Spinal cord (tissue), 10 donors: ENCODE data around the gene SOX5. TPM values are rescaled to one million over a fixed set of nuclear protein-coding genes. Genes with fewer than 3 reads are reported as not detected.

ENCODE experiments used
- DNase-seq, 6 donors: peaks; one replicate each; pipeline versions ENCODE4 v3.0.0 to v3.0.0-alpha.2; 2013 to 2015; ENCODE audit warnings: low spot score in 6 of 6, low read depth in 4 of 6
- H3K27ac ChIP-seq: one replicate; pipeline ENCODE4 v1.5.1; 2013; ENCODE audit warnings: low read depth, low read length, control low read depth
- H3K27me3 ChIP-seq: one replicate; pipeline ENCODE4 v1.6.1; 2013; ENCODE audit warnings: low read length; ENCODE audit not compliant: control insufficient read depth, insufficient read depth
- H3K36me3 ChIP-seq: one replicate; pipeline ENCODE4 v1.6.1; 2013; ENCODE audit warnings: low read length; ENCODE audit not compliant: control insufficient read depth, insufficient read depth
- H3K4me1 ChIP-seq: one replicate; pipeline ENCODE4 v1.6.1; 2013; ENCODE audit warnings: low read length; ENCODE audit not compliant: control insufficient read depth, insufficient read depth
- H3K4me3 ChIP-seq: one replicate; pipeline ENCODE4 v1.5.1; 2013; ENCODE audit warnings: low read depth, low read length, control low read depth
- H3K9me3 ChIP-seq: one replicate; pipeline ENCODE4 v1.6.1; 2013; ENCODE audit warnings: low read length; ENCODE audit not compliant: control insufficient read depth, insufficient read depth
- WGBS: methylation state at CpG from one replicate; pipeline ENCODE4 v1.1.5; 2013; ENCODE audit warnings: missing lambda C conversion rate; ENCODE audit not compliant: insufficient coverage; 5-methylcytosine and 5-hydroxymethylcytosine counted together
- polyA plus RNA-seq, 2 donors: library from polyadenylated mRNA; unstranded; fragments of 120-200 nt; gene quantifications; one replicate each; pipeline ENCODE4 v1.2.1, GENCODE V29; 2013; ENCODE audit not compliant: insufficient read length in 2 of 2
- total RNA-seq, 2 donors: library from RNA; depleted of rRNA in 1 of 2; stranded (reverse); fragments of 120-200 nt in 1 of 2; fragments of >200 nt in 1 of 2; gene quantifications; one replicate each; pipeline versions ENCODE4 v1.2.3 to v1.2.4, GENCODE V29; 2013 to 2014
- donor health status: healthy.

SOX5 gene
- total and polyA plus RNA-seq, 4 donors: 20.3 to 48.8 (median 41.8) TPM

GRCh38 chr12:23694920-23695319 is 254.6 kb downstream of the SOX5 start:
- Histone ChIP-seq H3K36me3 (no peaks in the 10 kb centered on the region), H3K4me1 (no peaks in the 10 kb centered on the region), H3K27me3 (no peaks in the 10 kb centered on the region), H3K27ac (no peak overlapping the region), H3K4me3 (no peak overlapping the region), H3K9me3 (no peaks in the 10 kb centered on the region)
- DNase-seq: no peak
- no CpG with 5 or more reads among the region's 2 CpGs for WGBS

GRCh38 chr12:23694307-23694706 is 255.2 kb downstream of the SOX5 start:
- Histone ChIP-seq H3K9me3 (no peaks in the 10 kb centered on the region), H3K27ac (no peak overlapping the region), H3K27me3 (no peaks in the 10 kb centered on the region), H3K36me3 (no peaks in the 10 kb centered on the region), H3K4me1 (no peaks in the 10 kb centered on the region), H3K4me3 (no peak overlapping the region)
- no peak for DNase-seq

GRCh38 chr12:23687947-23688346 is 261.5 kb downstream of the SOX5 start:
- no peaks in the 10 kb centered on the region for H3K4me1 ChIP-seq
- no peaks in the 10 kb centered on the region for H3K36me3 ChIP-seq
- no peaks in the 10 kb centered on the region for H3K9me3 ChIP-seq
- no peak overlapping the region for H3K4me3 ChIP-seq
- H3K27ac ChIP-seq: no peak overlapping the region
- no CpG with 5 or more reads among the region's 1 CpG for WGBS
- H3K27me3 ChIP-seq: no peaks in the 10 kb centered on the region
- DNase-seq: no peak

GRCh38 chr12:23686095-23686494 is 263.4 kb downstream of the SOX5 start:
- H3K27ac ChIP-seq: no peak overlapping the region
- H3K4me1 ChIP-seq: no peaks in the 10 kb centered on the region

GRCh38 chr12:23684121-23684520 is 265.3 kb downstream of the SOX5 start:
- no peak for DNase-seq
- no peaks in the 10 kb centered on the region for H3K36me3 ChIP-seq
- no peaks in the 10 kb centered on the region for H3K4me1 ChIP-seq
- H3K27me3 ChIP-seq: no peaks in the 10 kb centered on the region
- no peak overlapping the region for H3K4me3 ChIP-seq
- WGBS: no CpG with 5 or more reads among the region's 1 CpG
- H3K9me3 ChIP-seq: no peaks in the 10 kb centered on the region
- no peak overlapping the region for H3K27ac ChIP-seq

More at GRCh38 chr12:23686095-23686494, 263.4 kb downstream of the SOX5 start:
- no peaks in the 10 kb centered on the region for H3K9me3 ChIP-seq
- H3K36me3 ChIP-seq: no peaks in the 10 kb centered on the region
- no peak overlapping the region for H3K4me3 ChIP-seq
- H3K27me3 ChIP-seq: no peaks in the 10 kb centered on the region
- DNase-seq: peak in 1 of 6 donors; percentile 34

GRCh38 chr12:23681237-23681636 is 268.2 kb downstream of the SOX5 start:
- Histone ChIP-seq H3K9me3 (no peaks in the 10 kb centered on the region), H3K4me1 (no peaks in the 10 kb centered on the region), H3K27ac (no peak overlapping the region), H3K36me3 (no peaks in the 10 kb centered on the region), H3K4me3 (no peak overlapping the region), H3K27me3 (no peaks in the 10 kb centered on the region)
- no peak for DNase-seq

GRCh38 chr12:23674064-23674463 is 275.4 kb downstream of the SOX5 start:
- Histone ChIP-seq H3K27me3 (no peaks in the 10 kb centered on the region), H3K9me3 (no peaks in the 10 kb centered on the region), H3K4me3 (no peak overlapping the region), H3K4me1 (no peaks in the 10 kb centered on the region), H3K27ac (no peak overlapping the region), H3K36me3 (no peaks in the 10 kb centered on the region)
- DNase-seq: no peak
- 97% methylated on average over 5 of the region's 7 CpGs for WGBS

GRCh38 chr12:23671881-23672280 is 277.6 kb downstream of the SOX5 start:
- WGBS: 17% methylated on average over 1 of the region's 3 CpGs
- H3K36me3 ChIP-seq: no peaks in the 10 kb centered on the region
- H3K9me3 ChIP-seq: no peaks in the 10 kb centered on the region
- H3K27me3 ChIP-seq: no peaks in the 10 kb centered on the region
- no peaks in the 10 kb centered on the region for H3K4me1 ChIP-seq
- peak overlapping the region; percentile 15 for H3K27ac ChIP-seq
- DNase-seq: peak in 1 of 6 donors; percentile 53
- no peak overlapping the region for H3K4me3 ChIP-seq

- no peaks in the 10 kb centered on the region for H3K4me1 ChIP-seq
- no CpG with 5 or more reads among the region's 2 CpGs for WGBS
- DNase-seq: no peak
- no peak overlapping the region for H3K27ac ChIP-seq
- no peaks in the 10 kb centered on the region for H3K27me3 ChIP-seq
- no peak overlapping the region for H3K4me3 ChIP-seq
- no peaks in the 10 kb centered on the region for H3K9me3 ChIP-seq
- H3K36me3 ChIP-seq: no peaks in the 10 kb centered on the region
Observed at GRCh38 chr12:23670684-23671083, 278.8 kb downstream of the SOX5 start.

- no peaks in the 10 kb centered on the region for H3K4me1 ChIP-seq
- no peaks in the 10 kb centered on the region for H3K9me3 ChIP-seq
- WGBS: no CpG with 5 or more reads among the region's 6 CpGs
- H3K36me3 ChIP-seq: no peaks in the 10 kb centered on the region
- H3K27ac ChIP-seq: no peak overlapping the region
- no peak for DNase-seq
- no peak overlapping the region for H3K4me3 ChIP-seq
- no peaks in the 10 kb centered on the region for H3K27me3 ChIP-seq
Observed at GRCh38 chr12:23669691-23670090, 279.8 kb downstream of the SOX5 start.
